ENCODE measurements around the gene RASSF7.
A peak's percentile ranks its signal among the peaks of the same experiment; 100 is the strongest.

RASSF7 gene

DNA sequence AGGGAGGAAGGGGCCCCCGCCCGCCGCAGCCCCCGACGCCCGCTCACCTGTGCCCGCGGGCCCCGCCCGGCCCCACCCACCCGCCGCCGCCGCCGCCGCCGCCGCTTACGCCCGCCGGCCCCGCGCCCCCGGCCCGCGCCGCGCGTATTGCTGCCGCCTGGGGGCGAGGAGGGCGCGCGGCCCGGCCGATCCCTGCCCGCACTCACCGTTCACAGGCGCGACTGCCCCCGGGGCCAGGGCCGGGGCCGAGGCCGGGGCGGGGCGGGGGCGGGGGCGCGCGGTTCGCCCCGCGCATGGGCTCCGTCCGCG lies 25.6 kb upstream of the RASSF7 start:
- H2AFZ ChIP-seq (ENCODE audit: low read depth, low read length, severe bottlenecking): no peak overlapping the region
- H3K9me2 ChIP-seq (replicated peaks; ENCODE audit: insufficient read depth, low read length): no peaks in the 10 kb centered on the region
- peak overlapping the region; percentile 71 for H3K4me2 ChIP-seq (ENCODE audit: low read depth, low read length, poor library complexity, severe bottlenecking)
- H3K36me3 ChIP-seq (ENCODE audit: low read length): no peaks in the 10 kb centered on the region
- H3K27ac ChIP-seq (ENCODE audit: low read depth, low read length): peak overlapping the region; percentile 63
- H4K20me1 ChIP-seq (ENCODE audit: low read depth, low read length): no peaks in the 10 kb centered on the region
- TF ChIP-seq, protein P1, sequence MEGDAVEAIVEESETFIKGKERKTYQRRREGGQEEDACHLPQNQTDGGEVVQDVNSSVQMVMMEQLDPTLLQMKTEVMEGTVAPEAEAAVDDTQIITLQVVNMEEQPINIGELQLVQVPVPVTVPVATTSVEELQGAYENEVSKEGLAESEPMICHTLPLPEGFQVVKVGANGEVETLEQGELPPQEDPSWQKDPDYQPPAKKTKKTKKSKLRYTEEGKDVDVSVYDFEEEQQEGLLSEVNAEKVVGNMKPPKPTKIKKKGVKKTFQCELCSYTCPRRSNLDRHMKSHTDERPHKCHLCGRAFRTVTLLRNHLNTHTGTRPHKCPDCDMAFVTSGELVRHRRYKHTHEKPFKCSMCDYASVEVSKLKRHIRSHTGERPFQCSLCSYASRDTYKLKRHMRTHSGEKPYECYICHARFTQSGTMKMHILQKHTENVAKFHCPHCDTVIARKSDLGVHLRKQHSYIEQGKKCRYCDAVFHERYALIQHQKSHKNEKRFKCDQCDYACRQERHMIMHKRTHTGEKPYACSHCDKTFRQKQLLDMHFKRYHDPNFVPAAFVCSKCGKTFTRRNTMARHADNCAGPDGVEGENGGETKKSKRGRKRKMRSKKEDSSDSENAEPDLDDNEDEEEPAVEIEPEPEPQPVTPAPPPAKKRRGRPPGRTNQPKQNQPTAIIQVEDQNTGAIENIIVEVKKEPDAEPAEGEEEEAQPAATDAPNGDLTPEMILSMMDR (IDR thresholded peaks at IDR 0.05; ENCODE audit: insufficient read depth, low read length, poor library complexity, severe bottlenecking): no peak
- TF ChIP-seq EZH2phosphoT487 (conservative IDR thresholded peaks at IDR 0.05; ENCODE audit: low read length): no peak
- H3K9ac ChIP-seq (ENCODE audit: low read length): peak overlapping the region; percentile 78
- H3F3A ChIP-seq (ENCODE audit: insufficient read depth): peaks cover 11% of the 10 kb centered on the region
- H3K4me3 ChIP-seq (ENCODE audit: insufficient read depth, low read length, poor library complexity, severe bottlenecking): peak overlapping the region; percentile 73
- no peaks in the 10 kb centered on the region for H3K9me3 ChIP-seq (ENCODE audit: insufficient read depth, low read length)
- H3K79me2 ChIP-seq (ENCODE audit: insufficient read depth, low read length): peaks cover 12% of the 10 kb centered on the region
- H3K27me3 ChIP-seq (ENCODE audit: low read length): no peaks in the 10 kb centered on the region

DNA sequence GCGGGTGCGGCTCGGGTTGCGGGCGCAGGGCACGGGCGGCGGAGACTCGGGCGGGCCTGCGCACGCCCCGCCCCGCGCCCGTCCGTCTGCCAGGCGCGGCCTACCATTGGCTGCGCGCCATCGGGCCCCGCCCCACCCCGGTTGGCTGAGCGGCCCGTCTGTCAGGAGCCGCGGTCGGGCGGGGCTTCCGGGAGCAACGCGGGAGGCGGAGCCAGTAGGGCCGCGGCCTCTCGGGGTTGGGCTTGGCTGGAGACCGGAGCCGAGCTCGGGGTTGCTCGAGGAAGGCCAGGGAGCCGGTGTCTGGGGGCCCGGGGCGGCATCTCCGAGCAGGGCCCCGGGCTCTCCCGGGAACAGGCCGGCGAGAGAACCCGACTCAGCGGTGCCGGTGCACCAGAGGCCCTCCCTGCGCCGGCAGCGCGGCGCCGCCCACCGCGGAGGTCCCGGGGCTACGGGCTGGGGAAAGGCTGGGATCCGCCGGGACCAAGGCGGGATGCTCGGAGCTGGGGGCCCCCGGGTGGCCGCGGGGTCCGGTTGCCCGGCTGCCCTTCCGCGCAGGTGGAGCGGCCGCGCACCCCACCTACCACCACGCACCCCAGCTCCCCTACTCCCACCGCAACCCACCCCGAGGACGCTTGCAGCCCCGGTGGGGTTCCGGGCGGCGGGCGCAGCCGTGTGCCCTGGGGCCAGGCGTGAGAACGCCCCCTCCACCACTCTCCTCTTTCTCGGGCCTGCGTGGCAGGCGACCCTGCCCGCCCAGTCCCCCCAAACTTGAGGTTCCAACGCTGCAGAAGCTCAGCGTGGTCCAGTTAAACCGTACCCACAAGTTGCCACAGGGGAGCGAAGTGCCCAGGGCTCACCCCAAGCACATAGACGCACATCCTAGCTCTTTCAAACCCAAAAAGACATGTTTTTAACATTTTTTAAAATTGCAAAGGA lies 25.0 kb upstream of the RASSF7 start, which contains the start of gene HRAS:
Gene HRAS (minus strand): TSS at position 58 of the 936 bp plus-strand sequence.
- no peaks in the 10 kb centered on the region for H3K36me3 ChIP-seq (ENCODE audit: low read length)
- no peaks in the 10 kb centered on the region for H3K27me3 ChIP-seq (ENCODE audit: low read length)
- no peaks in the 10 kb centered on the region for H3K9me3 ChIP-seq (ENCODE audit: insufficient read depth, low read length)
- no peak for TF ChIP-seq EZH2phosphoT487 (conservative IDR thresholded peaks at IDR 0.05; ENCODE audit: low read length)
- TF ChIP-seq, protein P1 (IDR thresholded peaks at IDR 0.05; ENCODE audit: insufficient read depth, low read length, poor library complexity, severe bottlenecking): no peak
- H3K79me2 ChIP-seq (ENCODE audit: insufficient read depth, low read length): peaks cover 12% of the 10 kb centered on the region
- peaks cover 11% of the 10 kb centered on the region for H3F3A ChIP-seq (ENCODE audit: insufficient read depth)
- H3K27ac ChIP-seq (ENCODE audit: low read depth, low read length): peak within 1 kb of the TSS; percentile 90
- H3K9me2 ChIP-seq (replicated peaks; ENCODE audit: insufficient read depth, low read length): no peaks in the 10 kb centered on the region
- peak within 1 kb of the TSS; percentile 78 for H3K9ac ChIP-seq (ENCODE audit: low read length)
- H3K4me2 ChIP-seq (ENCODE audit: low read depth, low read length, poor library complexity, severe bottlenecking): peak within 1 kb of the TSS; percentile 73
- H3K4me3 ChIP-seq (ENCODE audit: insufficient read depth, low read length, poor library complexity, severe bottlenecking): peak within 1 kb of the TSS; percentile 73
- no peaks in the 10 kb centered on the region for H4K20me1 ChIP-seq (ENCODE audit: low read depth, low read length)
- peak within 1 kb of the TSS; percentile 55 for H2AFZ ChIP-seq (ENCODE audit: low read depth, low read length, severe bottlenecking)

- Histone ChIP-seq H3K9me2 (replicated peaks; ENCODE audit: insufficient read depth, low read length) (no peaks in the 10 kb centered on the region), H3K9me3 (ENCODE audit: insufficient read depth, low read length) (no peaks in the 10 kb centered on the region), H3K9ac (ENCODE audit: low read length) (peak within 1 kb of the TSS; percentile 62), H3F3A (ENCODE audit: insufficient read depth) (peaks cover 11% of the 10 kb centered on the region), H4K20me1 (ENCODE audit: low read depth, low read length) (no peaks in the 10 kb centered on the region), H3K27ac (ENCODE audit: low read depth, low read length) (peak within 1 kb of the TSS; percentile 90), H3K4me2 (ENCODE audit: low read depth, low read length, poor library complexity, severe bottlenecking) (peak within 1 kb of the TSS; percentile 73), H3K27me3 (ENCODE audit: low read length) (no peaks in the 10 kb centered on the region), H3K36me3 (ENCODE audit: low read length) (no peaks in the 10 kb centered on the region), H3K4me3 (ENCODE audit: insufficient read depth, low read length, poor library complexity, severe bottlenecking) (peak within 1 kb of the TSS; percentile 61), H2AFZ (ENCODE audit: low read depth, low read length, severe bottlenecking) (peak within 1 kb of the TSS; percentile 60), H3K79me2 (ENCODE audit: insufficient read depth, low read length) (peaks cover 12% of the 10 kb centered on the region)
- TF ChIP-seq EZH2phosphoT487 (conservative IDR thresholded peaks at IDR 0.05; ENCODE audit: low read length): no peak
- TF ChIP-seq, protein P1 (IDR thresholded peaks at IDR 0.05; ENCODE audit: insufficient read depth, low read length, poor library complexity, severe bottlenecking): no peak
Observed at GRCh38 chr11:536841-537621, 23.7 kb upstream of the RASSF7 start, which contains the start of gene LRRC56. LRRC56 (plus strand) TSS chr11:537527; CDS start chr11:540685, 3,158 bp downstream.
